DND-41 (cell line): Measurements from ENCODE around the gene TTLL9.

Experiments used
- ATAC-seq: fragments of 200-7000 bp; cut with Tn5 transposase; 3 replicates; pipeline ENCODE4 v1.9.1; 2021; ENCODE audit warnings: low read depth; ENCODE audit not compliant: insufficient read depth
- DNase-seq: peaks from one replicate; pipeline ENCODE4 v3.0.0-alpha.2; 2020
- H2AFZ ChIP-seq: 2 replicates; pipeline ENCODE4 v1.6.0; 2012; ENCODE audit warnings: low read depth, low read length
- H3K27ac ChIP-seq: 2 replicates; pipeline ENCODE4 v1.5.1; 2012; ENCODE audit warnings: low read length, inconsistent platforms
- H3K27me3 ChIP-seq: fragments of 200-600 bp; sonication (generic); 2 replicates; pipeline ENCODE4 v1.6.0; 2012; ENCODE audit warnings: low read length, mild to moderate bottlenecking, inconsistent platforms; ENCODE audit not compliant: insufficient read depth, poor library complexity
- H3K36me3 ChIP-seq: 2 replicates; pipeline ENCODE4 v1.5.1; 2012; ENCODE audit warnings: low read length, inconsistent platforms; ENCODE audit not compliant: insufficient read depth
- H3K4me1 ChIP-seq: 2 replicates; pipeline ENCODE4 v1.5.1; 2012; ENCODE audit warnings: mild to moderate bottlenecking, low read length; ENCODE audit not compliant: insufficient read depth
- H3K4me2 ChIP-seq: 2 replicates; pipeline ENCODE4 v1.6.0; 2012; ENCODE audit warnings: mild to moderate bottlenecking, moderate library complexity, low read length, inconsistent platforms; ENCODE audit not compliant: insufficient read depth
- H3K4me3 ChIP-seq, 2 experiments: fragments of 200-600 bp in 1 of 2; shearing (Covaris generic) in 1 of 2; 2 replicates each; pipeline ENCODE4 v1.5.1; 2012 to 2016; ENCODE audit warnings: inconsistent platforms in 2 of 2, low read length in 2 of 2, mild to moderate bottlenecking in 2 of 2, low read depth in 1 of 2, moderate library complexity in 1 of 2
- H3K79me2 ChIP-seq: 2 replicates; pipeline ENCODE4 v1.6.0; 2012; ENCODE audit warnings: low read length, inconsistent platforms; ENCODE audit not compliant: insufficient read depth
- H3K9ac ChIP-seq: 2 replicates; pipeline ENCODE4 v1.6.0; 2012; ENCODE audit warnings: low read depth, mild to moderate bottlenecking, inconsistent platforms, low read length, moderate library complexity
- H3K9me3 ChIP-seq: 2 replicates; pipeline ENCODE4 v1.5.1; 2012; ENCODE audit warnings: low read length, moderate library complexity, mild to moderate bottlenecking, inconsistent platforms; ENCODE audit not compliant: insufficient read depth, severe bottlenecking
- H4K20me1 ChIP-seq: 2 replicates; pipeline ENCODE4 v1.6.0; 2012; ENCODE audit warnings: low read length; ENCODE audit not compliant: insufficient read depth
- CTCF ChIP-seq: IDR thresholded peaks from 2 replicates; pipeline ENCODE4 v1.5.1; 2012; ENCODE audit warnings: borderline replicate concordance, low read length, moderate library complexity, mild to moderate bottlenecking; ENCODE audit not compliant: poor library complexity, severe bottlenecking; ENCODE audit errors: extremely low read depth
- EZH2 ChIP-seq: IDR thresholded peaks from 3 replicates; pipeline ENCODE4 v1.6.1; 2012; ENCODE audit warnings: borderline replicate concordance, low read depth, mild to moderate bottlenecking, moderate library complexity, low read length, inconsistent platforms; ENCODE audit not compliant: severe bottlenecking

Gene TTLL9

GRCh38 chr20:31890646-31891045 is 20.2 kb downstream of the TTLL9 start:
- Histone ChIP-seq H3K27me3 (peaks cover 5% of the 10 kb centered on the region), H3K27ac (no peak overlapping the region), H3K4me2 (no peak overlapping the region), H3K9ac (no peak overlapping the region), H3K9me3 (no peaks in the 10 kb centered on the region), H2AFZ (no peak overlapping the region), H4K20me1 (no peaks in the 10 kb centered on the region), H3K79me2 (no peaks in the 10 kb centered on the region), H3K4me1 (no peaks in the 10 kb centered on the region), H3K36me3 (no peaks in the 10 kb centered on the region), H3K4me3 (no peak overlapping the region)
- DNase-seq, result no peak
- TF ChIP-seq EZH2, result no peak
- TF ChIP-seq CTCF, result no peak
- ATAC-seq, result no peak

GRCh38 chr20:31894980-31895675 is 24.7 kb downstream of the TTLL9 start:
- no peaks in the 10 kb centered on the region for H3K9me3 ChIP-seq
- DNase-seq (no peak), ATAC-seq (0 out of 3 replicates have a peak, but pooled peaks have one; percentile 37)
- no peaks in the 10 kb centered on the region for H3K36me3 ChIP-seq
- H3K79me2 ChIP-seq, result no peaks in the 10 kb centered on the region
- H3K9ac ChIP-seq, result no peak overlapping the region
- H4K20me1 ChIP-seq, result peaks cover 3% of the 10 kb centered on the region; the same call in 1 of the 2 replicates
- TF ChIP-seq CTCF (no peak), EZH2 (no peak)
- no peak overlapping the region for H2AFZ ChIP-seq
- H3K4me3 ChIP-seq, result no peak overlapping the region
- no peaks in the 10 kb centered on the region for H3K4me1 ChIP-seq
- H3K4me2 ChIP-seq, result no peak overlapping the region
- H3K27me3 ChIP-seq, result peaks cover 16% of the 10 kb centered on the region
- H3K27ac ChIP-seq, result no peak overlapping the region

- ATAC-seq (no peak), DNase-seq (no peak)
- no peak overlapping the region for H3K27ac ChIP-seq
- TF ChIP-seq EZH2, result no peak
- no peak for TF ChIP-seq CTCF
- no peak overlapping the region for H3K4me2 ChIP-seq
- no peak overlapping the region for H2AFZ ChIP-seq
- peaks cover 3% of the 10 kb centered on the region; the same call in 1 of the 2 replicates for H4K20me1 ChIP-seq
- H3K36me3 ChIP-seq, result no peaks in the 10 kb centered on the region
- no peak overlapping the region for H3K4me3 ChIP-seq
- no peaks in the 10 kb centered on the region for H3K4me1 ChIP-seq
- peaks cover 16% of the 10 kb centered on the region for H3K27me3 ChIP-seq
- H3K9me3 ChIP-seq, result no peaks in the 10 kb centered on the region
- no peak overlapping the region for H3K9ac ChIP-seq
- H3K79me2 ChIP-seq, result no peaks in the 10 kb centered on the region
Measured at GRCh38 chr20:31896049-31896448, 25.6 kb downstream of the TTLL9 start.
